Smooth muscle cell of the umbilical artery (primary cell): ENCODE measurements around the gene CARS2. TPM values are rescaled to one million over a fixed set of nuclear protein-coding genes. Genes with fewer than 3 reads are reported as not detected.

Source experiments
- total RNA-seq: library from RNA; depleted of rRNA; stranded (reverse); fragments of >200 nt; gene quantifications from 2 replicates; pipeline ENCODE4 v1.2.3, GENCODE V29; 2014

Gene CARS2
- total RNA-seq = 113 and 114 TPM in 2 replicates

GRCh38 chr13:110705826-110706569, at the start of gene CARS2:
TSS of gene CARS2 (minus strand) at chr13:110706116. CDS start at chr13:110706093, 23 bp downstream.

GRCh38 chr13:110713642-110713952, 7.7 kb upstream of the CARS2 start, which contains the start of gene ING1:
TSS of gene ING1 (plus strand) at chr13:110713700. CDS start at chr13:110714150, 450 bp downstream.

GRCh38 chr13:110615322-110616102, 90.4 kb downstream of the CARS2 start, which contains the start of gene NAXD:
TSS of gene NAXD (plus strand) at chr13:110615545. CDS start at chr13:110615602, 57 bp downstream.

Other genes with a start within 250 kb of the CARS2 start
- gene RAB20, start 144.4 kb downstream of the CARS2 start, total RNA-seq = 9.5 and 20.2 TPM in 2 replicates
- gene NAXD, start 90.6 kb downstream of the CARS2 start, total RNA-seq = 21.7 and 22.1 TPM in 2 replicates
- gene ING1, start 7.6 kb upstream of the CARS2 start, total RNA-seq = 8.3 and 12.3 TPM in 2 replicates
- gene ANKRD10, start 209.0 kb upstream of the CARS2 start, total RNA-seq = 52.8 and 72.2 TPM in 2 replicates